NCI-H2196 treated with DMSO at 0.1 percent for 48 hours (cell line): ENCODE results near the gene ARL4D.
"Not testable (repeated sequence)": the region's sequence is repeated elsewhere in the genome, so short reads cannot be mapped to it uniquely, and the experiment has no call there.

Source experiments
- DNase-seq: peaks from one replicate; lab custom pipeline; 2025; ENCODE audit not compliant: unreplicated experiment; lab: John Stamatoyannopoulos, UW

The ARL4D gene

DNA sequence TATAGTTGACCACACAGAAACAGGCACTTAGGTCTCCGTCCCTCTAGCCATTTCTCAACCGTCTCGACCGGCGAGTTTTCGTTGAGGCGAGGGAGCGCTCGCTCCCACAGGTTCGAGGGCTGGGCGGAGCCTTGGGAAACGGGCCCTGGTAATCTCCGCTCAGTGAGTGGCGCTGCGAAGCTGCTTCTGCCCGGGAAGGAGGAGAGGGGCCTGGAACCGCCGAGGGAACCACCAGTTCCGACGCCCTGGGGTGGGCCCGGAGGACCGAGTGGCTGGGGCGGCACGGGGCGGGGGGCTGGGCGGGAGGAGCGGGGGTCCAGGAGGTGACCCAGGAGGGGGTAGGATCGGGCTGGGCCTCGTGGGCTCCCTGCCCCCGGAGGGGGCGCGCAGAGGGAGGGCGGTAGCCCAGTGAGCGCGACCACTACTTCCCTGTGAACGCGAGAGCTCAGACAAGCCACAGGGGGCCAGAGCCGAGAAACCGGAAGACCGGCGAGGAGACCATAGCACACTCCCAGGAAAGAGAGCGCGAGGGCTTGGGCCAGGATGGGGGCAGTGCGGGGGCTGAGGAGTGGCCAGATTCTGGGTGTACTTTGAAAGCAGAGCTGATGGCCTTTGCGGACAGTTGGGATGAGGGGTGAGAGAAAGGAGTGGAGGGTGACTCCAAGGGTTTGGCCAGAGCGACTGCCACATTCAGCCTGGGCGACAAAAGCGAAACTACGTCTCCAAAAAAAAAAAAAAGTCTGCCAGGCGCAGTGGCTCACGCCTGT, 29.9 kb upstream of the ARL4D start:
- peak; percentile 27 for DNase-seq

DNA sequence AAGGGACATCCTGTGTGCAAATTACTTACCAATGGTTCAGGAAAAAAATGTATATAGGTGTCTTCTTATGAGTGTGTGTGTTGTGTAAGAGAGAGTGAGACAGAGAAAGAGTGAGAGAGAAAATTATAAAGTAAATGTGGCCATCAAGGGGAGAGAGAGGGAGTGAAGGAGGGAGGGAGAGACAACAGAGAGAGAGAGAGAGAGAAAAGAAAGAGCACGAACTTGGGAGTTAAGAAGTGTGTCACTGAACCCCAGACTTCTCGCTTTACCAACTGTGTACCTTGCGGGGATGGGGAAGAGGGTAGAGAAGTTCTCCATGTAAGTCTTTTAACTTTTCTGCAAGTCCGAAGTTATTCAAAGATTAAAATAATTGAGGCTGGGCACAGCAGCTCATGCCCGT, 28.8 kb upstream of the ARL4D start:
- DNase-seq, result no peak

DNA sequence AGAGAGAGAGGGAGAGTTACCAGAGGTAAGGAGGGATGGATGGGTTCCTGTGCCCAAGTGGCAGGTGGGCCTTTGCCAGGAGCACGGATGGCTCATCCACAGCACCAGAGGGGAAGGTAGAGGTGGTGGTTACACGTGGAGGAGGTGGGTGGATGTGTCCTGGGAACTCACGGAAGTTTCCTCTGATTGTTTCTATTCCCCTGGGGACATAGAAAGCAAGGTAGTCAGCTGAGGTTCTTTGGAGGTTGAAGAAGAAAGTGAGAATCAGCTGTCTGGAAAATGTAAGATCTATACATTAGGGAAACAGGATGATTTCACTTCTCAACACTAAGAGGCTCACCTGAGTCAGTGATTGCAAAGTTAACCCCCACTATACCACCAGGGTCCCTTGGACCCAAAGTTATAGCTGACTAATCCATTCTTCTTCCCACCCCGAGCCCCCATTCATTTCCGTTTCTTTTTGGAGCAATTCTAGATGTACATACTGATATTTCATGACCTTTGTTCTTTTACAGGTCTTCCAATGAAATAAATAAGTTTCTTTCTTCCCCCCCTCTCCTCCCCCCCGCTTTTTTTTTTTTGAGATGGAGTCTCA, 27.5 kb upstream of the ARL4D start:
- no peak for DNase-seq

DNA sequence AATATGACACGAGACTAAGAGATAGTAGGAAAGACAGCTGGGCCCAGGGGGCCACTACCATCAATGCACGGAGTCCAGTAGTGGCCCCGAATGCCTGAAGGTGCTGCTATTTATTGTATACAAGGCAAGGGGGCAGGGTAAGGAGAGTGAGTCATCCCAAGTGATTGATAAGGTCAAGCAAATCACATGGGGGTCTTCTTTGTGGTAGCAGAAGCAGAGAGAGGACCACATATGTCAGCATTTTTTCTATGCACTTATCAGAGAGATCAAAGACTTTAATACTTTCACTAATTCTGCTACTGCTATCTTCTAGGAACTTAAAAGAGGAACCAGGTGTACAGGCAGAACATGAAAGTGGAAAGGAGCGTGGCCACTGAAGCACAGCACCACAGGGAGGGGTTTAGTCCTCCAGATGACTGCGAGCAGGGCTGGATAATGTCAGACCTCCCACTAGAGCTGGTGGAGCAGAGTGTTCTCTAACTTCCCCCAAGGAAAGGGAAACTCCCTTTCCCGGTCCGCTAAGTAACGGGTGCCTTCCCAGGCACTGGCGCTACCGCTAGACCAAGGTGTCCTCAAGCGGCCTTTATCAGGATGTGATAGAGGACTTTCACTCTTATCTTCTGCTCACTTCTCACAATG, 26.4 kb upstream of the ARL4D start:
- DNase-seq, result no peak

DNA sequence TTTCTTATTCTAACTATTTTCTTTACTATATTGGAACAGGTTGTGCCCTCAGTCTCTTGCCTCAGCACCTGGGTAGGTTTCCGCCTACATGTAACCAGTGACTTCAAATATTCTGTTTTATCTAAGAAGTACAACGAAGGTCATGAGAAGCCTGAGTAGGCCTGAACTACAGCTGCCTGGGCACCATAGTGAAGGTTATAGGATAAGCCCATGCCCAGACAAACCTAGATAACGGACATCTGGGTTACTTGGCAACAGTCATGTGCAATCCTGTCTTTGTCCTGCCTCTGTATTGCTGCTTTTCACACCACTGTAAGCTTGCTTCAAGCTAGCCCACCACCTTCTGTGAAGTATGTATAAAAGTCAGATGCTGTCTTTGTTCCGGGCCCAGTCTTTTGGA, 25.4 kb upstream of the ARL4D start:
- no peak for DNase-seq

DNA sequence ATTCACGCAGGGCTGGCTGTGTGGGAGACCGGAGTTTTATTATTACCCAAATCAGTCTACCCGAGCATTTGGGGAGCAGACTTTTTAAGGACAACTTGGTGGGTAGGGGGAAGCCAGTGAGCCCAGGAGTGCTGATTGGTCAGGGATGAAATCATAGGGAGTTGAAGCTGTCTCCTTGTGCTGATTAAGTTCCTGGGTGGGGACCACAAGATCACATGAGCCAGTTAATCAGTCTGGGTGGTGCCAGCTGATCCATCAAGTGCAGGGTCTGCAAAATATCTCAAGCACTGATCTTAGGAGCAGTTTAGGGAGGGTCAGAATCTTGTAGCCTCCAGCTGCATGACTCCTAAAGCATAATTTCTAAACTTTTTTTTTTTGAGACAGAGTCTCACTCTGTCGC, 22.9 kb upstream of the ARL4D start:
- DNase-seq, result not testable (repeated sequence)

DNA sequence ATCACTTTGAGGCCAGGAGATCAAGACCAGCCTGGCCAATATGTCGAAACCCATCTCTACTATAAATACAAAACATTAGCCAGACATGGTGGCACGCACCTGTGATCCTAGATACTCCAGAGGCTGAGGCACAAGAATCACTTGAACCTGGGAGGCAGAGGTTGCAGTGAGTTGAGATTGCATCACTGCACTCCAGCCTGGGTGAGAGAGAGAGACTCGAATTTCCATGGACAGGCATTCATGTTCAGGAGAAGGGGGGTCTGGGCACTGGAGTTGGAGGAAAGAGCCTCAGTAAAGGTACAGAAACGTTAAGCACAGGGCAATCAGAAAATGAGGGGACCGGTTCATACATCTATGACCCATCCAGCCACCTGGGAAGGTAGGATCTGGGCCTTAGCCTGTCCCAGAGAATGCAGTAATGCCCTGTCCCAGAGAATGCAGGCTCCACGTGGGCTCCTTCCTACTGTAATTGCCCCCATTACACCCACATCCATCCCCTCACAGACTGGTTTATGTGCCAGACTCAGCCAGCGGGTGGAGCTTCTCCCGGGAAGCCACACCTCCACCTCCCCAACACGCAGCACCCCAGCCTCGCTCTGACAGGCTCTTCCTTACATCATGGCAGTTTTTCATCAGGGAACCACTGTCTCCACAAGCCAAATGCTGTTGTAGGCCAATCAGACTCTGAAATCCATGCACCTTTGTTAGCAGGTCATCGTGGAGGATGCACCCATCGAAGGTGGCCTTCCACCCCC, 21.6 kb upstream of the ARL4D start:
- no peak for DNase-seq

DNA sequence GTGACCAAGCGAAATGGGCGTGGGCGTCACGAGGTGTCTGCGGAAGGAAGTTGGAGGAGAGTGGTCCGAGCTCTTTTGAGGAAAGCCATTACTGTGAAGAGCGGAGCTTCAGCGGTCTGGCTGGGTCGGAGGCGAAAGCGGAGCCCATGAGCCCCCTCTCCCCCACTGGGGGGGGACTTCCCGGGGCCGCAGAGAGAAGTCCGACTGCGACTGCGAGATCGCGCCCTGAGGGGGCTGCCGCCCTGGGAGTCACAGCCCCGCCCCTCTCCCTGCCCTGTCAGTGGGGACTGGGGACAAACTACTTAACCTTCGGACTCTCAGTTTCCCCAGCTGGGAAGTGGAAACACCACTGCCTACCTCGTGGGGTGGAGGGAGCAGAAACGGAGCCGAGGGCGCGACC, 20.0 kb upstream of the ARL4D start:
- no peak for DNase-seq

DNA sequence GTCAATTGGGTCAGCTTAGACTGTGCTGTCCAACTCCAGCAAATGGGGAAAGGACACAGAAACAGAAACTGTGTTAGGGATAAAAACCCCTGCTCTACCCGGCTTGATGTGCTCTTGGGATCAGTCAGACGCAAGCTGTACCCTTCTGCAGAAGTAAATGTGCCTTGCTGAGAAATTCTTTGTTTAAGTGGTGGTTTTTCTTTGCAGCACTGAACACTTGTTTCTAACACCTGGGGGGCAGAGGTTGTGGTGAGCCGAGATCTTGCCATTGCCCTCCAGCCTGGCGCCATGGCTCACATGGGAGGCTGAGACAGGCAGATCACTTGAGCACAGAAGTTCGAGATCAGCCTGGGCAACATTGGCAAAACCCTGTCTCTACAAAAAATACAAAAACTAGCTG, 18.5 kb upstream of the ARL4D start:
- DNase-seq, result no peak

DNA sequence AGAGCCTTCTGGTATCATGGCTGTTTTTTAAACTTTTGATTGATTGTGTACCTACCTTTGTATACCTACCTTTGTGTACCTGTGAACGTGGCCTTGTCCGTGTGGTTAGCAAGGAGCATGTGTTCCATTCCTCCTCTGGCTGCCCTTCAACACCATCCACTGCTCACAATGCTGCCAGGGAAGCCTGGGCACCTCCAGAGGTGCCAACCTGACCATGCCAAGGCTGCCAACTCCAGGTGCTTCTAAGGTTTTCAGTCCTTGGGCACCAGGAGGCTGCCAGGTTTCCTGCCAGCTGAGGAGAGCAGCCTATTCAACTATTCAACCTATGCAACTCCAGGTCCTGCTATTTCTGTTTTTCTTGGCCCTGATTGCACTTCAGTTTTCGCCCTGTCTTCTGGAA, 17.6 kb upstream of the ARL4D start:
- no peak for DNase-seq

DNA sequence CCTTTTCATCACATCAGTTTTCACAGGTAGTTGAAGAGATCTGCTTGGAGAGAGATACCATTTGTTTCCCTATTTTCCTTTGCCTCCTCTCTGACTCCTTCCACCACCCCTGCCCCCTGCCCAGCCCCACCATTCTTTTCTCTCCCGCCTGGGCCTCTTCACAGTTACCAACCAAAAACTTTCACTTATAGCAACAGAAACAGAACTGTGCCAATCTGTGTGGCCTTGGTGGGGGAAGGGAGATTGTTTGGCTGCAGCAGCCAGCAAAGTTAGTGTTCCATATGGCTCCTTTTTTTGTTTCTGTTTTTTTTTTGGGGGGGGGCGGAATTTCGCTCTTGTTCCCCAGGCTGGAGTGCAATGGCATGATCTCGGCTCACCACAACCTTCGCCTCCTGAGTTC, 17.2 kb upstream of the ARL4D start:
- DNase-seq, result no peak

DNA sequence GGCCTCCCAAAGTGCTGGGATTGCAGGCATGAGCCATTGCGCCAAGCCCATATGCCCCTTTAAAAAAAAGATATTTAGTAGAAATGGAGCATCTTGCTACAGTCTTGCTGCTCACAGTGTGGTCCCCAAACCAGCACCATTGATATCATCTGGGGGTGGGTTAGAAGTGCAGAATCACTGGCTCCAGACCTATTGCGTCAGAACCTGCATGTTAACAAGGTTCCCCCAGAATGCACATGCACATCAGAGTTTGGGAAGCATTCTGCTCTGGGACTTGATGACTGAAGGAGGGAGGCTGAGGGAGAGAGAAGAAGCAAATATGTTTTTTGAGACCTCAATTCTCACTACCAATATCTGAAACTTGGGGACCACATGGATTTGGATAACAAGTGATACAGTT, 16.0 kb upstream of the ARL4D start:
- DNase-seq, result no peak

DNA sequence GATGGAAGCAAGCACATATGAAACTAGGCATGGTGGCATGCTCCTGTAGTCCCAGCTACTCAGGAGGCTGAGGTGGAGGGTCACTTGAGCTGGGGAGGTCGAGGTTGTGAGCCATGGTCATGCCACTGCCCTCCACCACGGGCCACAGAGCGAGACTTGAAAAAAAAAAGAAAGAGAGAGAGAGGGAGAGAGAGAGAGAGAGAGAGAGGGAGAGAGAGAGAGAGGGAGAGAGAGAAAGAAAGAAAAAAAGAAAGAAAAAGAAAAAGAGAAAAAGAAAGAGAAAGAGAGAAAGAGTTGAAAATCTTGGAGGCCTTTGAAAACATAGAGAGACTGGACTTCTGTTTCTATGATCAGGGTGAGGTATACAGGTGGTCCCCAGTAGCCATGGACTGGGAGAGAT, 15.4 kb upstream of the ARL4D start:
- DNase-seq, result no peak

DNA sequence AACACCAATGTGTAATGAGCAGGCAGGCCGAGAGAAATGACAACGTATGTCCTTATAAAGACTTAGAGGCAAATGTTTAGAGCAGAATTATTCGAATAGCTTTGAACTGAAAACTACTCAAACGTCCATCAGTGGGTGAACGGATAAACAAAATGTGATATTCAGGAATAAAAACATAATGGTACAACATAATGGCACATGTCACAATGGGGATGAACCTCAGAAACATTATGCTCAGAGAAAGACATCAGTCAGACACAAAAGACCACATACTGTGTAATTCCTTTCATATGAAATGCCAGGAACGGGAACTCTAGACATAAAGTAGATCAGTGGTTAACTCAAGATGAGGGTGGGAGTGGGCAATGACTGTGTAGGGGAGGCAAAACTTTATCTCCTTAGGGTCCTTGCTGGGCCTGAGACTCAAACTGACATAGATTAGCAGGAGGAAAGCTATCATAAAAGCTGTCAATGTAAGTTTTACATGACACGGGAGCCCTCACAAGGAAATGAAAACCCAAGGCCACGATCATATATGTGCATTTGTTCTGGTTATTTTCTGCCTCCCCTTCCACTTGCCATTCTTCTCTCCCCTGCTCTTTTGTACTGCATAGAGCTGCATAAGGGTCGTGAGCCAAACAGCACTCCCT, 14.8 kb upstream of the ARL4D start:
- no peak for DNase-seq

DNA sequence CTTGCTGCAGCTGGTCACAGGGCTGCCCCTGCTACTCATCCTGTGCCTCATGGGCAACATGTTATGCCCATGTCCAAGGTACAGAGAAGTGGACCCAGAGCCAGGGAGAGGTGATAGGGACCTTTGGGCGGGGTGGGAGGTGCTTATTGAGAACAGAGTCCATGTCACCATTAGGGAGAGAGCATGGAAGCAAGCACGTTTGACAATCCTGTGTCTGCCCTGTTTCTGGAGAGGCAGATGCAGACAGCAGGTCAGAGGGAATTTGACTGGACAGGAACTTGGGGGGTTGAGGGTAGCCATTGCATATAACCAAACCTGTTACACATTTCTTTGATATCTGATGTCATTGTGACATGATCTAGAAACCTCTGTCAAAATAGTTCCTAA, 14.3 kb upstream of the ARL4D start:
- DNase-seq, result no peak

DNA sequence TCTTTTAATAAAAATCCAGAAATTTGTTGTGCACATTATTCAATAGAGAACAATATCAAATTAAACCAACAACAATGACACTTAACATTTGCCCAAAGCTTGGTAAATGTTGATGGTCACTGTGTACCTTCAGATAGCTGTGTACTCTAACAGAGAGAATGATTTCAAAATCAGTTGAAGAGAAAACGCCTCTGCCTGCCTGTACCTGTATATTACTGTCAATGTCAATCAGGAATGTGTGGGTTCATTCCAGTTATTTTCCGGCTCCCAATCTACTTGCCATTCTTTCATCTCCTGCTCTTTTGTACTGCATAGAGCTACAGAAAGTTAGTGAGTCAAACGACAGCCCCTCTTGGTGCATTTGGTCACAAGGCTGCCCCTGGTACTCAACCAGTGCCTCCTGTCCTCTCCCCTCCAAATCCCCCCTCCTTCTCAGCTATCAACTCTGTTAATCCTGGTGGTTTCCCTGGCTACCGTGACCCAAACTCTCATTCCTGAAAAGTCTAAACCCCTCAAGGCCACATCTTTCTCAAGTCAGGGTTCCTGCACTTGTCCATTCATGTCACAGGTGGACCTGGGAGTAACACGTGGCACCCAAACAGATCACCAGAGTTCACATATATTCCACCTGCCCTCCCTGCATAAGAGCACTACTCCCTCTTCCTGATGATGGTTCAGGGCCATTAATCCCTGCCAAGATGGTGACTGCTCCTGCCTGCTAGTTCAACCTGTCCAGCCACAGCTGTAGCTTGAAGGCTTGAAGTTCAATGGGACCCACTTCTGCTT, 13.6 kb upstream of the ARL4D start:
- DNase-seq, result no peak

DNA sequence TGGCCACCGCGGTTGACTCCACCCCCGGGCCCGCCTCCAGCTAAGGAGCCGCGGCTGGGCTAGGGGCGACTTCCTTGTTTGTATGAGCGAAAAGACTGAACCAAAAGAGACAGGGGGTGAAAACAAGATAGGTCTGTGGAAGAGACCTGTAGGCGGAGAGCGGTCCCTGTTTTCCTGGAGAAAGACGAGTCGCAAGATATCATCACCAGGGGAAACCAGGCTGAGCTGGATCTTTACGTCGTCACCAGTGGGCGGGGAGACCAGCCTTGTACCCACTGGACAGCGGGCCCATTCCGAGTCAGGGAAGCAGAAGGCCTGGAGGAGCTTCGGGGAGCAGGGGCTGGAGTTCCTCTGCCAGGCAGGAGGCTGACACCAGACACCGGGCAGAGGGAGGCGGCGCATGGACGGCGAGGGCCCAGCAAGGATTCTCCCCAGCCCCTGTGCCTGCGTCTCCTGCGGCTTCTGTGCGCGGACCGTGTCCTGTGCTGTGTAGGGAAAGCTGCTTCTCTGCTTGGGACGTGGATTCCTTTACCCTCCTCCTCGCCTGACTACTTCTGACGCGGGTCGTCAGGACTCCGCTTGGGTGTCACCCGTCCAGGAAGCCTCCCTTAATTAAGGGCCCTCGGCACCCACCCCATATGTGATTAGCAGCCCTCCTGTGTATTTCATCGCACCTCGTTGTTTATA, 10.3 kb upstream of the ARL4D start:
- peak; percentile 54 for DNase-seq

DNA sequence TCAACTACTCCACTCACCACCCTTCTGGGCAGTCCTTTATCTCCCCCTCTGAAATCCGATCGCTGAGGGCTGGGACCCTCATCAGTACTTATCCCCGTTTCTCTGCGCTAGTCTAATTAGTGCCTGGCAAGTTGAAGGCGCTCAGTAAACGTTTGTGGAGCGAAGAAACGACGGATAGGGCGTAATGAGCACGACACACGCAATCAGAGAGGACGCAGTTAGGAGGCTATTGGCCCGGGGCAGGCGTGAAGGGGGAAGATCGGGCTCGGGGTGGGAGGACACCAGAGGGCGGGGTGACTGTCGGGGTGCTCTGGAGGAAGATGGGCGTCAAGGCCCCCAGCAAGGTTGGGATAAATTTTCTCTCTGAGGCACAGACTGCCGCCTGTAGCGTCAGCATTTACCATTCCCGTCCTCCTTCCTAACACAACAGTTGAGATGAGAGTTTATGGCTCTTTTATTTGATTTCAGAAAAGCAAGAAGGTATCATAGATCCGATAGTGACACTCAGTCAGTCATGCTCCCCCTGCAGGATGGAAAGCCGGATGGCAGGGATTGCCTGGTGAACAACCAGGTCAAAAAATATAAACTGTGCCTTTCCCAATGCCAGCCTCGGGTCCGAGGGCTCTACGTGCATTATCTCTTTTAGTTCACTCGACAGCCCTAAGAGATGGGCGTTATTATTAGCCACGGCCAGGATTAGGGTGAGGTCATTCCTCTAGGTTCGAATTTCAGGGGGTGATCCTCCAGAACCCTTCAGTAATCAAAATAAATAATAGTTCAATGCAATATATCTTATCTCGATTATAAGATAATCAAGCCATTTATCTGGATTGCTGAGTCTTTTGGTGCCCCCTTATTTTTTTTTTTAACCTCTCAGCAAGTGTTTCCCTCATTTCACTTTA, 9.5 kb upstream of the ARL4D start:
- DNase-seq, result peak; percentile 66

DNA sequence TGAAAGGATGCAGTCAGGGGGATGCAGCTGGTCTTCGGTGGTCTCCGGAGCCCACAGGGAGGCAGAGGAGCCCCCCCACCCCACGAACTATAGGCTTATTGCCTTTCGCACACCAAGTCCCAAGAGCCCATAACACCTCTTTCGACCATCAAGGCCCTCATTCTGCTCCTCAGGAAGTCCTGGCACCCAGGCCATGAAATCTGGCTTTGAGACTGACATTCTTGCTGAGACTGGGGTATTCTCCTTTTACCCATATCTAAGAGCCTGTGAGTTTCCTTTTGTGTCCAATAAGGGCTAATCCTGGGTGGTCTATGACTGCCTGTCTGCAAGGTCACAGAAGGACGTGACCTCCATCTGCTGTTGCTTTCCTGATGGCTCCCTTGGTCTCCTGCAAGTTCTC, 6.4 kb upstream of the ARL4D start:
- DNase-seq, result no peak
